LNCAP (cell line): ENCODE results near the gene FXR1.

Experiments used
- CTCF ChIP-seq: fragments of 450-650 bp; IDR thresholded peaks from 2 replicates; pipeline ENCODE4 v1.5.1; 2017; ENCODE audit warnings: mild to moderate bottlenecking

The FXR1 gene

GRCh38 chr3:180977498-180977897, 65.0 kb downstream of the FXR1 start:
- no peak for TF ChIP-seq CTCF

- no peak for TF ChIP-seq CTCF
Observed at GRCh38 chr3:180979961-180980360, 67.5 kb downstream of the FXR1 start.

- TF ChIP-seq CTCF: no peak
Observed at GRCh38 chr3:180980611-180981010, 68.1 kb downstream of the FXR1 start.

GRCh38 chr3:180981912-180982311, 69.4 kb downstream of the FXR1 start:
- TF ChIP-seq CTCF: no peak

- TF ChIP-seq CTCF: no peak
Observed at GRCh38 chr3:180983136-180983535, 70.7 kb downstream of the FXR1 start.

- no peak for TF ChIP-seq CTCF
Observed at GRCh38 chr3:180987344-180987743, 74.9 kb downstream of the FXR1 start.

- TF ChIP-seq CTCF: no peak
Observed at GRCh38 chr3:180989291-180990163, 77.1 kb downstream of the FXR1 start, which contains the start of gene DNAJC19. TSS of gene DNAJC19 (minus strand) at chr3:180989736. CDS start at chr3:180989602, 134 bp downstream.
